ENCODE results near the gene SDC3. TPM values are rescaled to one million over a fixed set of nuclear protein-coding genes. Genes with fewer than 3 reads are reported as not detected.

Gene SDC3
- total RNA-seq, 1 experiment from 2014 or later, result 3.7 TPM

- Histone ChIP-seq H3K4me3 (ENCODE audit: low read depth, low read length) (peak overlapping the region; percentile 21), H3K4me1 (no peaks in the 10 kb centered on the region), H3K36me3 (ENCODE audit: control insufficient read depth, insufficient read depth, low read length) (no peaks in the 10 kb centered on the region), H3K9me3 (no peaks in the 10 kb centered on the region), H3K27me3 (replicated peaks; ENCODE audit: control insufficient read depth, insufficient read depth, low read length) (no peaks in the 10 kb centered on the region; the same call in 1 of the 2 replicates)
- Mint-ChIP-seq H3K4me3 (ENCODE audit: unreplicated experiment) (peak overlapping the region; percentile 60), H3K9me3 (ENCODE audit: unreplicated experiment) (no peaks in the 10 kb centered on the region), H3K36me3 (ENCODE audit: insufficient read depth, unreplicated experiment) (no peaks in the 10 kb centered on the region), H3K27ac (ENCODE audit: unreplicated experiment) (no peak overlapping the region), H3K27me3 (ENCODE audit: insufficient read depth, unreplicated experiment) (no peaks in the 10 kb centered on the region), H3K4me1 (ENCODE audit: low read depth, unreplicated experiment) (no peaks in the 10 kb centered on the region)
- intact Hi-C loops (cut with micrococcal nuclease; ENCODE audit: unreplicated experiment), result no loop called here
- BruUV-seq (replicated peaks), result no TSS peak
- TF ChIP-seq, protein P1, sequence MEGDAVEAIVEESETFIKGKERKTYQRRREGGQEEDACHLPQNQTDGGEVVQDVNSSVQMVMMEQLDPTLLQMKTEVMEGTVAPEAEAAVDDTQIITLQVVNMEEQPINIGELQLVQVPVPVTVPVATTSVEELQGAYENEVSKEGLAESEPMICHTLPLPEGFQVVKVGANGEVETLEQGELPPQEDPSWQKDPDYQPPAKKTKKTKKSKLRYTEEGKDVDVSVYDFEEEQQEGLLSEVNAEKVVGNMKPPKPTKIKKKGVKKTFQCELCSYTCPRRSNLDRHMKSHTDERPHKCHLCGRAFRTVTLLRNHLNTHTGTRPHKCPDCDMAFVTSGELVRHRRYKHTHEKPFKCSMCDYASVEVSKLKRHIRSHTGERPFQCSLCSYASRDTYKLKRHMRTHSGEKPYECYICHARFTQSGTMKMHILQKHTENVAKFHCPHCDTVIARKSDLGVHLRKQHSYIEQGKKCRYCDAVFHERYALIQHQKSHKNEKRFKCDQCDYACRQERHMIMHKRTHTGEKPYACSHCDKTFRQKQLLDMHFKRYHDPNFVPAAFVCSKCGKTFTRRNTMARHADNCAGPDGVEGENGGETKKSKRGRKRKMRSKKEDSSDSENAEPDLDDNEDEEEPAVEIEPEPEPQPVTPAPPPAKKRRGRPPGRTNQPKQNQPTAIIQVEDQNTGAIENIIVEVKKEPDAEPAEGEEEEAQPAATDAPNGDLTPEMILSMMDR (IDR thresholded peaks at IDR 0.05; ENCODE audit: insufficient read depth in 1 of 2, low read depth in 1 of 2, low read length in 1 of 2, severe bottlenecking in 1 of 2, unreplicated experiment in 1 of 2), result no peak
- no peak for DNase-seq
- CTCF ChIA-PET, result no interaction called here
- POLR2A ChIA-PET, result no interaction called here
These were observed 860 bp downstream of the SDC3 start for GRCh38 chr1:30907481-30908315.

- Histone ChIP-seq H3K4me1 (no peaks in the 10 kb centered on the region), H3K36me3 (ENCODE audit: control insufficient read depth, insufficient read depth, low read length) (no peaks in the 10 kb centered on the region), H3K9me3 (no peaks in the 10 kb centered on the region), H3K4me3 (ENCODE audit: low read depth, low read length) (no peak overlapping the region), H3K27me3 (replicated peaks; ENCODE audit: control insufficient read depth, insufficient read depth, low read length) (no peaks in the 10 kb centered on the region; the same call in 1 of the 2 replicates)
- ChIA-PET CTCF (no interaction called here), POLR2A (no interaction called here)
- Mint-ChIP-seq H3K27ac (ENCODE audit: unreplicated experiment) (no peak overlapping the region), H3K4me1 (ENCODE audit: low read depth, unreplicated experiment) (no peaks in the 10 kb centered on the region), H3K9me3 (ENCODE audit: unreplicated experiment) (no peaks in the 10 kb centered on the region), H3K27me3 (ENCODE audit: insufficient read depth, unreplicated experiment) (no peaks in the 10 kb centered on the region), H3K36me3 (ENCODE audit: insufficient read depth, unreplicated experiment) (no peaks in the 10 kb centered on the region), H3K4me3 (ENCODE audit: unreplicated experiment) (peak overlapping the region; percentile 60)
- TF ChIP-seq, protein P1 (IDR thresholded peaks at IDR 0.05; ENCODE audit: insufficient read depth in 1 of 2, low read depth in 1 of 2, low read length in 1 of 2, severe bottlenecking in 1 of 2, unreplicated experiment in 1 of 2), result no peak
- BruUV-seq (replicated peaks), result no TSS peak
- intact Hi-C loops (cut with micrococcal nuclease; ENCODE audit: unreplicated experiment), result no loop called here
- no peak for DNase-seq
These were observed 1.7 kb downstream of the SDC3 start for GRCh38 chr1:30906631-30907441.

GRCh38 chr1:30905916-30906620 lies 2.5 kb downstream of the SDC3 start:
- Mint-ChIP-seq H3K27ac (ENCODE audit: unreplicated experiment) (no peak overlapping the region), H3K4me3 (ENCODE audit: unreplicated experiment) (no peak overlapping the region), H3K36me3 (ENCODE audit: insufficient read depth, unreplicated experiment) (no peaks in the 10 kb centered on the region), H3K27me3 (ENCODE audit: insufficient read depth, unreplicated experiment) (no peaks in the 10 kb centered on the region), H3K9me3 (ENCODE audit: unreplicated experiment) (no peaks in the 10 kb centered on the region), H3K4me1 (ENCODE audit: low read depth, unreplicated experiment) (no peaks in the 10 kb centered on the region)
- TF ChIP-seq, protein P1 (IDR thresholded peaks at IDR 0.05; ENCODE audit: insufficient read depth in 1 of 2, low read depth in 1 of 2, low read length in 1 of 2, severe bottlenecking in 1 of 2, unreplicated experiment in 1 of 2), result no peak
- intact Hi-C loops (cut with micrococcal nuclease; ENCODE audit: unreplicated experiment), result no loop called here
- BruUV-seq (replicated peaks), result no TSS peak
- Histone ChIP-seq H3K27me3 (replicated peaks; ENCODE audit: control insufficient read depth, insufficient read depth, low read length) (no peaks in the 10 kb centered on the region; the same call in 1 of the 2 replicates), H3K4me3 (ENCODE audit: low read depth, low read length) (no peak overlapping the region), H3K9me3 (no peaks in the 10 kb centered on the region), H3K4me1 (no peaks in the 10 kb centered on the region), H3K36me3 (ENCODE audit: control insufficient read depth, insufficient read depth, low read length) (no peaks in the 10 kb centered on the region)
- POLR2A ChIA-PET, result no interaction called here
- CTCF ChIA-PET, result no interaction called here
- DNase-seq, result no peak
